Ishikawa (cell line): ENCODE results near the gene STAG1.

Experiments used
- EGR1 ChIP-seq: IDR thresholded peaks from 2 replicates; pipeline ENCODE4 v1.6.1; 2012
- EP300 ChIP-seq: IDR thresholded peaks from 2 replicates; pipeline ENCODE4 v1.6.1; 2012; ENCODE audit warnings: borderline replicate concordance
- RAD21 ChIP-seq: IDR thresholded peaks from 2 replicates; pipeline ENCODE4 v1.6.1; 2012; ENCODE audit warnings: low read depth
- TAF1 ChIP-seq: IDR thresholded peaks from 2 replicates; pipeline ENCODE4 v1.6.1; 2012; ENCODE audit warnings: low read depth, mild to moderate bottlenecking
- TCF12 ChIP-seq: IDR thresholded peaks from 2 replicates; pipeline ENCODE4 v1.6.1; 2012; ENCODE audit warnings: low read depth
- TEAD4 ChIP-seq: IDR thresholded peaks from 2 replicates; pipeline ENCODE4 v1.6.1; 2012
- ZBTB7A ChIP-seq: IDR thresholded peaks from 2 replicates; pipeline ENCODE4 v1.6.1; 2012; ENCODE audit warnings: low read depth
- TF ChIP-seq, protein P1 (sequence below): IDR thresholded peaks from 2 replicates; pipeline ENCODE4 v1.6.1; 2012; ENCODE audit warnings: low read depth, mild to moderate bottlenecking
- TF ChIP-seq, protein P2 (sequence below): IDR thresholded peaks from 2 replicates; pipeline ENCODE4 v1.6.1; 2012

DNA sequence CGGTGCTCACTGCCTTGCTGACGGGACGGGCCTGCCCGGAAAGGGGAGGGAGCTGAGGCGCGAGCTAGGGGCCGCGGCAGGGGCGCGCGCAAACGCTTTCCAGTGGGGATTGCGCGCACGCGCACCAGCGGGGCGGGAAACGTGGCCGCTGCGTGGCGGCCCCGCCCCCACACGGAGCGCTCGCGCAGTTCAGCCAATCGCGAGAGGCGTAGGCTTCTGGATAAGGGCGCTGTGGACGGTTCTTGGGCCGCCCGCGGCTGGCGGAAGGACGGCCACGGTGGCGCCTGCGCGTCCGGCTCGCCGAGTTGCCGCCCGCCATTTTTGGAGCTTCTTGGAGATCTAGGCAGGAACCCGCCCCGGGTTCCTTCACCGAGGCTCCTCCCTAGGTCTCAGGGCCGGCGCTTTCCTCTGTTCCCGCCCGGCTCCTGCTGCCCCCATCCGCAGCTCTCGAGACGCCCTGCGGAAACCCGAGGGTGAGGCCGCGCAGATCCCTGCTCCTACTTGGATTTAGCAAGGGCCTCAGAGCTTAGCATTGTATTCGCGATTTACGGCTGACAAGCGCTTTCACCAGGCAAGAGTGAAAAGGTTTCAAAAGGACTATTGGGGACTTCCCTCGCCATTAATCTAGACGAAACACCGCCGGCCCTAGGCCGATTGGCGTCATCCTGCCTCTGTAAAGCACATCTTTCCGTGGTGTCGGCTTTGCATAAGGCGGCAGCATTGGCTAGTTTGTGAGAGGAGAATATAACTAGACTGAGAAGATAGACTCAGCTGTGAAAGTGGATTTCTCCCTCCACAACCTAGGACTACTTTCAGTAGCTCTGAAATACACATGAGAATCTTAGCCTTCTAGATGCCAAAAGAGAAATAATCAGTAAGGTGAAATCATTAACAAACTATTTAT, 496 bp upstream of the STAG1 start:
- TF ChIP-seq, protein P1, sequence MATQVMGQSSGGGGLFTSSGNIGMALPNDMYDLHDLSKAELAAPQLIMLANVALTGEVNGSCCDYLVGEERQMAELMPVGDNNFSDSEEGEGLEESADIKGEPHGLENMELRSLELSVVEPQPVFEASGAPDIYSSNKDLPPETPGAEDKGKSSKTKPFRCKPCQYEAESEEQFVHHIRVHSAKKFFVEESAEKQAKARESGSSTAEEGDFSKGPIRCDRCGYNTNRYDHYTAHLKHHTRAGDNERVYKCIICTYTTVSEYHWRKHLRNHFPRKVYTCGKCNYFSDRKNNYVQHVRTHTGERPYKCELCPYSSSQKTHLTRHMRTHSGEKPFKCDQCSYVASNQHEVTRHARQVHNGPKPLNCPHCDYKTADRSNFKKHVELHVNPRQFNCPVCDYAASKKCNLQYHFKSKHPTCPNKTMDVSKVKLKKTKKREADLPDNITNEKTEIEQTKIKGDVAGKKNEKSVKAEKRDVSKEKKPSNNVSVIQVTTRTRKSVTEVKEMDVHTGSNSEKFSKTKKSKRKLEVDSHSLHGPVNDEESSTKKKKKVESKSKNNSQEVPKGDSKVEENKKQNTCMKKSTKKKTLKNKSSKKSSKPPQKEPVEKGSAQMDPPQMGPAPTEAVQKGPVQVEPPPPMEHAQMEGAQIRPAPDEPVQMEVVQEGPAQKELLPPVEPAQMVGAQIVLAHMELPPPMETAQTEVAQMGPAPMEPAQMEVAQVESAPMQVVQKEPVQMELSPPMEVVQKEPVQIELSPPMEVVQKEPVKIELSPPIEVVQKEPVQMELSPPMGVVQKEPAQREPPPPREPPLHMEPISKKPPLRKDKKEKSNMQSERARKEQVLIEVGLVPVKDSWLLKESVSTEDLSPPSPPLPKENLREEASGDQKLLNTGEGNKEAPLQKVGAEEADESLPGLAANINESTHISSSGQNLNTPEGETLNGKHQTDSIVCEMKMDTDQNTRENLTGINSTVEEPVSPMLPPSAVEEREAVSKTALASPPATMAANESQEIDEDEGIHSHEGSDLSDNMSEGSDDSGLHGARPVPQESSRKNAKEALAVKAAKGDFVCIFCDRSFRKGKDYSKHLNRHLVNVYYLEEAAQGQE: no peak
- TF ChIP-seq RAD21: no peak; the same call in 1 of the 2 replicates
- TF ChIP-seq ZBTB7A: no peak; the same call in 1 of the 2 replicates
- TF ChIP-seq EP300: 0 out of 2 replicates have a peak, but pooled peaks have one; percentile 37
- TF ChIP-seq TEAD4: no peak
- TF ChIP-seq, protein P2, sequence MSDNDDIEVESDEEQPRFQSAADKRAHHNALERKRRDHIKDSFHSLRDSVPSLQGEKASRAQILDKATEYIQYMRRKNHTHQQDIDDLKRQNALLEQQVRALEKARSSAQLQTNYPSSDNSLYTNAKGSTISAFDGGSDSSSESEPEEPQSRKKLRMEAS: peak; percentile 85
- peak; percentile 35; the same call in 1 of the 2 replicates for TF ChIP-seq EGR1
- peak; percentile 70 for TF ChIP-seq TCF12
- peak; percentile 91 for TF ChIP-seq TAF1
